ENCODE measurements around the gene CHST1.

Gene CHST1

GRCh38 chr11:45644981-45645889 lies 20.2 kb downstream of the CHST1 start:
- no peak for DNase-seq (ENCODE audit: low read depth)

DNA sequence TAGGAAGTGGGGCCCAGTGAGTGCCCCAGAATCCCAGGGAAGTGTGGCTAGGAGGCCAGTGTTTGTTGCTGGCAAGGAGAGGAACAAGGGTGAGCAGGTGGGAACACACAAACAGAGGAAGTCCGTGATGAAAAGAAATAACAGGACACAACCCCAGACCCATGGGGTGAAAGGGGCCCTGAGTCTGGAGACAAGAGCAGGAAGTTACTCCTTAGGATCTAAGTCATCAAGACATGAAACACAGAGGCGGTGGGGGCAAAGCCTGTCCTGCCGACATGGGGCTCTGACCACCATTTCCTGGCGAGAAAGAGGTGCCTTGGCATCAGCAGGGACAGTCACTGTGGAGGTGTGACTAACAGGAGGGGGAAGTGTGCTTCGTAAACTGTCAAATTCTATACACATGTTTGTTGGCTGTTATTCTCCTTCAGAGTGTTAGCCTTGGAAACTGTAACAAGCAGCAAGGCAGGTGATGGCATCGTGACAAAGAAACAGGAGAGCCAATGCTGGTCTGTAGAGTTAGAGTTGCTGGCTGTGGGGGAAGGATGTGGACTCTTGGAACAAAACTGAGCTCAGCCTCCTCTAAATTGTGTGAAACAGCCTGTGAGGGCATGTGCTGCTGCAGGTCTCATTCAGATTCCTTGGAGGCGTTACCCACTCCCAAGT lies 21.7 kb downstream of the CHST1 start:
- no peak for DNase-seq (ENCODE audit: low read depth)

DNA sequence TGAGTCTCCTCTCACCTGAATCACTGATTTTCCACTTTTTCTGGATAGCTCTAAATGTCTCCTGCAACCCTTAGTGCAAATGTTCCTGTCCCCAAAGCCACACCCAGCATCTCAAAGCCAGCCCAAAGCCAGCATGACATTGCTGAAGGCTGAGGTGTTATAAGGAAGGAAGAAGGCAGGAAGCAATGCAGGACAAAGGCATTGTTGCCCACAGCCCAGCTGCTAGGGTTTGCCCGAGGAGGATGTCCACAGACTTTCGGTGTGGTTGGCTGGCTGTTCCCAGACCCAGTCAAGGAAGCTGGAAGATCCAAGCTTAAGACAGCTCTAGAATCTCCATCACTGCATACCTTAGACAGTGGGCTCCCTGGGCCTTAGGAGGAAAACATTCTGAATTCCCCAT lies 23.5 kb downstream of the CHST1 start:
- DNase-seq (ENCODE audit: low read depth), result no peak

GRCh38 chr11:45638051-45638450 lies 27.4 kb downstream of the CHST1 start:
- no peak for DNase-seq (ENCODE audit: low read depth)

DNA sequence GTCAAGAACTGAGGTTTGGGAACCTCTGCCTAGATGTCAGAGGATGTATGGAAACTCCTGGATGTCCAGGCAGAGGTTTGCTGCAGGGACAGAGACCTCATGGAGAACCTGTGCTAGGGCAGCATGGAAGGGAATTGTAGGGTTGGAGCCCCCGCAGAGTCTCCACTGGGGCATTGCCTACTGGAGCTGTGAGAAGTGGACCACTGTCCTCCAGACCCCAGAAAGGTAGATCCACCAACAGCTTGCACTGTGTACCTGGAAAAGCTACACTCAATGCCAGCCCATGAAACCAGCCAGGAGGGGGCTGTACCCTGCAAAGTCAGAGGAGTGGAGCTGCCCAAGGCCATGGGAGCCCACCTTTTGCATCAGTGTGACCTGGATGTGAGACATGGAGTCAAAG lies 29.5 kb downstream of the CHST1 start:
- no peak for DNase-seq (ENCODE audit: low read depth)

GRCh38 chr11:45625611-45626010 lies 39.8 kb downstream of the CHST1 start:
- DNase-seq (ENCODE audit: low read depth), result no peak

DNA sequence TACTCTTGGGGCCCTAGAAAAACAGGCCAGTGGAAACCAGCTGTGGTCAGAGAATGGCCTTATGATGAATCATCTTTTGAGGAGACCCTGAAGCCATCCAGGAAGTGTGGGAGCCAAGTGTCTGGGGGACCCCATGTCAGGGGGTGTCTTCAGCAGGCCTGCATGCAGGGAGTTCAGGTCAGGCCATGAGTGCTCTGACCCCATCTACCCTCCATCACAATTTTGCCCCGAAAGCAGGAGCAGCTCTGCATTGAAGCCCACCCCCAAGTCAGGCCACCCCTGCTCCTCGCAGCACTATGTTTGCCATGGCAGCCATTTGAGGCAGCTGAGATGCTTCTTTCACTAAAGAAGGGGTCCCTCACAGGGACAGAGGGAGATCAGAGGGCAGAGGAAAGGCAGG lies 41.3 kb downstream of the CHST1 start:
- DNase-seq (ENCODE audit: low read depth), result no peak

GRCh38 chr11:45622861-45623260 lies 42.6 kb downstream of the CHST1 start:
- no peak for DNase-seq (ENCODE audit: low read depth)

DNA sequence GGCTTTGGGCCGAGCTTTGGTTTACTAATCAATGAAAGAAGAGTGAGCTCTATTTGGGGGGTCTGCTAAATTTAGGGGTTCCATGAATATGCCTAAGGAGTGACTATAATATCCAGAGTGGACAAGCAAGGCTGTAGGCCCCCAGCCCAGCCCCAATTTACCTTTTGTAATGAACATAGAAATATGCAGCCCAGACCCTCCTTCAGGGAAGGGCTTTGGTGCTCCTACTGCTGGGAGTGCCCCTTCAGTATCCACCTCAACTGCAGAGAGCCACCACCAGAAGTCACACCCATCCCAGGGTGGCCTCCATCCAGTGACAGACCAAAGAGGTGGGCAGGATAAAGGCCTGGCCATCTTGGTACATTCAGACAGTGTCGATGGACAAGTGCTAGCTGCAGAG lies 43.1 kb downstream of the CHST1 start:
- DNase-seq (ENCODE audit: low read depth), result no peak

DNA sequence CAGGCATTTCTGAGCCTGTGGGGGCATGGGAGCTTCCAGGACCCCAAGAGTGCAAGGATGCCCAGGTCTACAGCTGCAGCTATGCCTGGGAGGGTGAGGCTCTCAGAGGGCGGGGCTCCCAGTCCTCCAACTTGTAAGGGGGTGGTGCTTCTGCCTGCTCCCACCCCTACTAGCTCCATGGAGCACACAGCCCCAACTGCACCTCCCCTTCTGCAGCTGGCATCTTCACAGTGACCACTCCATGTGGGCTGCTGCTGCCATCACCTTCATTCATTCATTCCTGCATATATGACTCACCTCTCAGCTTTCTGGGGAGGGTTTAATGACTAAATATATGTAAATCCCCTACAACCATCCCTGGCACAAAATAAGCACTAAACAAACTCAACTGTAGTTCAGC lies 43.8 kb downstream of the CHST1 start:
- no peak for DNase-seq (ENCODE audit: low read depth)

DNA sequence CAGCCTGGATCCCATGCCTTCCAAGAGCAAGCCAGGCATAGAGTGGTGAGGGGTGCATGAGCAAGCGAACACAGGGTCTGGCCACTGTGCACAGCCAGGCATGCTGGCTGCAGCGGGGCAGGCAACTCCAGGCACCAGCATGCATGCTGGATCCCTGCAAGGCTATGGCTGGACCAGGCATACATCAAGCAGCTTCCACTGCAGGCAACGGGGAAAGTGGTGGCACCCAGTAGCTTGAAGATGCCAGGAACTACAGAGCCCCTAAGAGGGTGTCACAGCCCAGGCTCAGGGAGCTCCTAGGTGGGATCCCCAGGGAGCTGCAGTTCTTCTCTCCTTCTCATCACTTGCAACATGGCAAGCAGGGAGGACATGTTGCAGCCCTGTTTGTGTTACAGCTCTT lies 45.2 kb downstream of the CHST1 start:
- DNase-seq (ENCODE audit: low read depth), result no peak

DNA sequence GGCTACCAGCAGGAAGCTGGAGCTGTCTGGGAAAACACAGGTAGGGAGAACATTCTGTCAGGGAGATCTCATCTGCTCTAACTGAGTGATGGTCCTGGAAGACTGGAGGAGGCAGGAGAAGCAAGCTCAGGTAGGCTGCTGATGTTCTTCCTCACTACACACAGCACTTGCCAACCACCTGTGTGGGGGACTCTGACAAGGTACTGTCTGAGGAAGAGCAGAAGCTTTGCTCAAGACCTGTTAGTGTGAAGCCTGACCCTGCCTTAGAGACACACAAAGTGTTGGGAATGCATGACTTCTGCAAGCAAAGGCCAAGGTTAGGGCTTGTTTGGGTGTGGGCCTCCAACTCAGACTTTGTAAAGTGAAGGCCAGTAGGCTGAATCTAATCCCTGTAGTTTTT lies 46.5 kb downstream of the CHST1 start:
- DNase-seq (ENCODE audit: low read depth), result no peak

GRCh38 chr11:45617871-45618601 lies 47.4 kb downstream of the CHST1 start:
- DNase-seq (ENCODE audit: low read depth), result no peak

DNA sequence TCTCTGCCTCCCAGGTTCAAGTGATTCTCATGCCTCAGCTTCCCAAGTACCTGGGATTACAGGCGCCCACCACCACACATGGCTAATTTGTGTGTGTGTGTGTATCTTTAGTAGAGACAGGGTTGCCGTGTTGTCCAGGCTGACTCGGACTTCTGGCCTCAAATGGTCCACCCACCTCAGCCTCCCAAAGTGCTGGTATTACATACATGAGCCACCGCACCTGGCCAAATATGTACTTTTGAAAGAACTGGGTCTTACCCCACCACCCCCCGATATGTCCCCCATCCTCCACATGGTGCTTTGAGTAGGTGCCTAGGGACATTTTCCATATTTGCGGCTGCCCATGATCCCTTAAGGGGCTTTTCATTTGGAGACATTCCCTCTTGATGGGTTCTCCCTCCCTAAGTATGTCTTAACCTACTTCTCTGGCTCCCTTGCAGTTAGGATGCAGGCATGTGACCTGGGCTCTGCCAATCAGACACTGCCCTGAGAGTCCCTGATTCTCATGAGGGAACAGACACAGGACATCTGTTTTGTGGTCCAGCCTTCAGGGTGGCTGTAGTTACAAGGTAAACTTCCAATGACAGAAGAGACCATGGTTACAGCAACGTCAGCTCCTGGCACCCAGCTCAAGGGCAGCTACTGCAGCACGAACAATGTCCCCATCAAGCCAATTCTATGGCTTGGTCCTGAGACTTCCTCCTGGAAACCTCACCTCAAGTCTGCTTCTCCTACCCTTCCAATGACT lies 48.4 kb downstream of the CHST1 start:
- DNase-seq (ENCODE audit: low read depth), result no peak

DNA sequence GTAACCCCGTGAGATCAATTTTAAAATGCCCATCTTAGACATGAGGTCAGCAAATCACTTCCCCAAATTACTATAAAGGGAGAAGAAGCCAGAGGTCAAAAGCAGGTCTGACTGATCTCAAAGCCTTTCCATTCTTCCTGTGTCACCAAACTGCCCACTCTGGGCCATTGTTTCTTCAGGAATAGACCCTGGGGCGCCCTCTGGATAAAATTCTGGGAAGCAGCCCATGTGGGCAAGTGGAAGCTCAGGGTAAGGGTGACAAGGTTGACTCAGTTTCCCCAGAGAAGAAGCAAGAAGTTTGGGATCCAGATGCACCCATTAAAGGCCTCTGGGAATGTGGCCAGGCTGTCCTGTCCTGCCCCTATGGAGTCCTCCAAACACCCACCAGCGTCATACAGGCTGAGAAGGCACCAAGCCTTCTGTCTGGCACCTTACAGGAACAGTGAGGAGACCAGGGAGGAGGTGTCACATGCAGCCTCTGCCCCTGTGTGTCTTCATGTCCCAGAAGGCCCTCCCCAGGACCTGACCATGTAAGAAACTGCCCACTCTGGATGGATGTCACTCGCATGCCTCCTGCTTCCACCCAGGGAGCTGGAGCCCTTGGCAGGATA lies 50.1 kb downstream of the CHST1 start:
- DNase-seq (ENCODE audit: low read depth), result no peak

DNA sequence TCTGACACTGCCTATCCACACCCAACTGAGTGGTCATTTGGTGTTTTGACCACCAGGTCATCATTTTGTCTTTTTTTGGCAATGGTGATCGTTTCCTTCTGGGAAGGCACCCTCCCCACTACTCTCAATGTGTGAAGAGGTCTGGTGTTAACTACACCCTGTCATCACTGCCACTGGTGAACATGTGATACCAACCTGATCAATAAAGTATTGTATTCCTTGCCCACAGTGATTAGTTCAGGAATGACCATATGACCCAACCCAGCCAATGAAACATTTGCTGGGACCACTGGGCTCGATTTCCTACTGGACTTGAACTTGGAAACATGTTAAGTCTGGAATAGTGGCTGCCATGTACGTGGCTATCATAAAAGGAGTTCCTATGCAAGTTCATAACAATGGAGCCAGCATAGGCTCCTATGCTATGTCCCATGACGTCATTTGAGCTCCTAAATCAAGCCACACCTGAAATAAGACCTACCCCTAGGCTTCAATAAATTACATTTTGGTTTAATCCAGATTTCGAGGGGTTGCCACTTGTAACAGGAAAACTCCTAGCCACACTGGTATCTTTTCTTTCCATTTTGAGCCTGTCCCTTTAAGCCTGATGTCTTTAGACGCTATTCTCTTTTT lies 51.1 kb downstream of the CHST1 start:
- DNase-seq (ENCODE audit: low read depth), result no peak

DNA sequence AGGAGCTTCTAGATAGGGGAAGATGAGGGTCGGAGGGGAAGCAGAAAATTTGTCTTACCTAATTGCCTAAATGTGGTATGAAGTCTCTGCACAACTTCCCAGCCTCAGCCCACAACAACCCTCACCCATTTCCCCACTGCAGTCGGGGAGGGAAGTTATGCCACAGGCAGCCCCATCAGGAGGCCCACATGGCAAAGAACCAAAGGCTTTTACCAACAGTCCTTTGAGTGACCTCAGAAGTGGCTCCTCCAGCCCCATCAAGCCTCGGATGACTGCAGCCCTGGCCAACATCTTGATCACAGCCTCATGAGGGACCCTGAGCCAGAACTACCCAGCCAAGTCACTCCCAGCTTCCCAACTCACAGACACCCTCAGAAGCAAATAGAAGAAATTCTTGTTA lies 54.8 kb downstream of the CHST1 start:
- DNase-seq (ENCODE audit: low read depth), result no peak

GRCh38 chr11:45609902-45610301 lies 55.5 kb downstream of the CHST1 start:
- no peak for DNase-seq (ENCODE audit: low read depth)

GRCh38 chr11:45609337-45609736 lies 56.1 kb downstream of the CHST1 start:
- no peak for DNase-seq (ENCODE audit: low read depth)

DNA sequence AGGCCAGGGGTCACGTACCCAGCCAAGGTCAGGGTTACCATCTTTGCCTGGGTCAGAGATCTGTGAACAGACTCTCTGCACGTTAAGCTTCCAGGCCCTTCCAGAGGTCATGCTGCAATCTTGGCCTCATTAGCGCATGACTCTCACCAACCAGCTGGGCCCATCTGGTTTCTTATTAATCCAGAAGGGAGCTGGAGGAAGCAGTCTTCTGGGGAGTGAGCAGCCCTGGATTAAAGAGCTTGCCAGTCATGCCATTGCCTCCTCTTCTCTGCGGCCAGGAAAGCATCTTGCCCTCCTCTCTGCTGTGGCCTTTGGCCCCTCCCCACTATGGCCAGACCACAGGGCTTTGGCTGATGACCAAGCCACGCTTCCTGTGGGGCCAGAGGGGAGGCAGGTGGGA lies 57.4 kb downstream of the CHST1 start:
- peak; percentile 20 for DNase-seq (ENCODE audit: low read depth)
